Measurements from ENCODE around the gene CCDC9B.

DNA sequence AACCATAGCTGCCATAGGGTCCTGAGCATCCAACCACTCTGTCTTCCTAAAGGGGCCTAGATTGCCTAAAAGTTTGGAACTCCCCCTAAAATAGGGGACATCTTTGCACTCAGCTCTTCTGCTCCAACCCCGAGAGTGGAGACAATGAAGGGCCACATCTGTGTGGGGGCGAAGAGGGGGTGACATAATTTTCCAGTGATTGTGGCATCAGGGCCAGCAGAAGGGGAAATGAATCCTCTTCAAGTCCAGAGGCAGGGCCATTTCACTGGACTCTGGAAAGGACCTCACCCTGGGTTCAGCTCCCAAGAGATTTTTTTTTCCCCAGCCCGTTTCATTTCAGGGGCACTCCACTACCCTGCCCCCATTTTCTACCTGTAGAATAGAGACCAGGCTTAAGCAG is 53.2 kb downstream of the CCDC9B start:
- no peak for TF ChIP-seq POLR2A (IDR thresholded peaks at IDR 0.05)
- TF ChIP-seq CTCF (IDR thresholded peaks at IDR 0.05): no peak

Data from esophagus squamous epithelium (tissue), 4 donors.